Left hindlimb (tissue), 1 donor: Measurements from ENCODE around the gene ARFIP1.
A peak's percentile ranks its signal among the peaks of the same experiment; 100 is the strongest.

Experiments used
- DNase-seq: peaks from one replicate; pipeline ENCODE4 v3.0.0-alpha.2; 2018

Gene ARFIP1

GRCh38 chr4:152900395-152900794, 120.6 kb downstream of the ARFIP1 start:
- DNase-seq, result no peak

- no peak for DNase-seq
Observed at GRCh38 chr4:152901205-152901604, 121.5 kb downstream of the ARFIP1 start.

GRCh38 chr4:152903658-152904057, 123.9 kb downstream of the ARFIP1 start:
- DNase-seq, result no peak

- no peak for DNase-seq
Observed at GRCh38 chr4:152909901-152910300, 130.1 kb downstream of the ARFIP1 start.

- no peak for DNase-seq
Observed at GRCh38 chr4:152910521-152910920, 130.8 kb downstream of the ARFIP1 start.

GRCh38 chr4:152917543-152918395, 138.0 kb downstream of the ARFIP1 start:
- no peak for DNase-seq

GRCh38 chr4:152919826-152920225, 140.1 kb downstream of the ARFIP1 start:
- no peak for DNase-seq

- DNase-seq, result no peak
Observed at GRCh38 chr4:152920768-152921167, 141.0 kb downstream of the ARFIP1 start.

- no peak for DNase-seq
Observed at GRCh38 chr4:152921284-152921683, 141.5 kb downstream of the ARFIP1 start.

GRCh38 chr4:152925851-152926250, 146.1 kb downstream of the ARFIP1 start:
- DNase-seq, result no peak

GRCh38 chr4:152926959-152927358, 147.2 kb downstream of the ARFIP1 start:
- no peak for DNase-seq

- DNase-seq, result no peak
Observed at GRCh38 chr4:152927737-152928136, 148.0 kb downstream of the ARFIP1 start.

GRCh38 chr4:152928286-152928685, 148.5 kb downstream of the ARFIP1 start:
- DNase-seq, result no peak

GRCh38 chr4:152929888-152930287, 150.1 kb downstream of the ARFIP1 start:
- DNase-seq, result no peak

GRCh38 chr4:152935143-152935542, 155.4 kb downstream of the ARFIP1 start:
- no peak for DNase-seq

- DNase-seq, result no peak
Observed at GRCh38 chr4:152935631-152936445, 156.1 kb downstream of the ARFIP1 start, which contains the start of gene FHDC1. Gene FHDC1 (plus strand): TSS chr4:152936323. CDS start chr4:152943058, 6,735 bp downstream.

GRCh38 chr4:152936446-152937335, 156.9 kb downstream of the ARFIP1 start:
- DNase-seq, result peak; percentile 45

- DNase-seq, result peak; percentile 72
Observed at GRCh38 chr4:152937336-152938236, 157.8 kb downstream of the ARFIP1 start.

GRCh38 chr4:152938237-152938947, 158.6 kb downstream of the ARFIP1 start:
- no peak for DNase-seq

GRCh38 chr4:152939621-152940020, 159.9 kb downstream of the ARFIP1 start:
- DNase-seq, result no peak

- no peak for DNase-seq
Observed at GRCh38 chr4:152940461-152940860, 160.7 kb downstream of the ARFIP1 start.
